Glutamatergic neuron (in vitro differentiated cells): Measurements from ENCODE around the gene GPR17. TPM values are rescaled to one million over a fixed set of nuclear protein-coding genes. Genes with fewer than 3 reads are reported as not detected.

Experiments
- DNase-seq: peaks from one replicate; pipeline ENCODE4 v3.0.0; 2022
- H3K27ac Mint-ChIP-seq: one replicate; pipeline ENCODE4 v1.8.0; 2020; ENCODE audit warnings: mild to moderate bottlenecking, mixed read lengths, inconsistent platforms; ENCODE audit not compliant: unreplicated experiment
- H3K27me3 Mint-ChIP-seq: one replicate; pipeline ENCODE4 v1.8.0; 2020; ENCODE audit warnings: mild to moderate bottlenecking, moderate library complexity, mixed read lengths, inconsistent platforms; ENCODE audit not compliant: unreplicated experiment
- H3K36me3 Mint-ChIP-seq: one replicate; pipeline ENCODE4 v1.8.0; 2020; ENCODE audit warnings: mild to moderate bottlenecking, mixed read lengths, inconsistent platforms; ENCODE audit not compliant: unreplicated experiment
- H3K4me1 Mint-ChIP-seq: one replicate; pipeline ENCODE4 v1.8.0; 2020; ENCODE audit warnings: mild to moderate bottlenecking, low read depth, mixed read lengths, inconsistent platforms; ENCODE audit not compliant: unreplicated experiment
- H3K4me3 Mint-ChIP-seq: one replicate; pipeline ENCODE4 v1.8.0; 2020; ENCODE audit warnings: mild to moderate bottlenecking, mixed read lengths, inconsistent platforms; ENCODE audit not compliant: unreplicated experiment
- H3K9me3 Mint-ChIP-seq: one replicate; pipeline ENCODE4 v1.8.0; 2020; ENCODE audit warnings: mild to moderate bottlenecking, moderate library complexity, mixed read lengths, inconsistent platforms; ENCODE audit not compliant: unreplicated experiment
- CTCF ChIP-seq: fragments of 200-600 bp; sonication (generic); IDR thresholded peaks from one replicate; pipeline ENCODE4 v1.5.0; 2021; ENCODE audit not compliant: partially characterized antibody, unreplicated experiment
- total RNA-seq: library from RNA; stranded (reverse); fragmentation: NEBNext Ultra II Directional; extraction: Animal tissue kit (Norgen Biotek cat#: 25700); gene quantifications from one replicate; pipeline ENCODE4 v1.2.1, GENCODE V29; 2021; ENCODE audit not compliant: unreplicated experiment

Gene GPR17
- total RNA-seq, 1 donor from 2014 or later: not detected

DNA sequence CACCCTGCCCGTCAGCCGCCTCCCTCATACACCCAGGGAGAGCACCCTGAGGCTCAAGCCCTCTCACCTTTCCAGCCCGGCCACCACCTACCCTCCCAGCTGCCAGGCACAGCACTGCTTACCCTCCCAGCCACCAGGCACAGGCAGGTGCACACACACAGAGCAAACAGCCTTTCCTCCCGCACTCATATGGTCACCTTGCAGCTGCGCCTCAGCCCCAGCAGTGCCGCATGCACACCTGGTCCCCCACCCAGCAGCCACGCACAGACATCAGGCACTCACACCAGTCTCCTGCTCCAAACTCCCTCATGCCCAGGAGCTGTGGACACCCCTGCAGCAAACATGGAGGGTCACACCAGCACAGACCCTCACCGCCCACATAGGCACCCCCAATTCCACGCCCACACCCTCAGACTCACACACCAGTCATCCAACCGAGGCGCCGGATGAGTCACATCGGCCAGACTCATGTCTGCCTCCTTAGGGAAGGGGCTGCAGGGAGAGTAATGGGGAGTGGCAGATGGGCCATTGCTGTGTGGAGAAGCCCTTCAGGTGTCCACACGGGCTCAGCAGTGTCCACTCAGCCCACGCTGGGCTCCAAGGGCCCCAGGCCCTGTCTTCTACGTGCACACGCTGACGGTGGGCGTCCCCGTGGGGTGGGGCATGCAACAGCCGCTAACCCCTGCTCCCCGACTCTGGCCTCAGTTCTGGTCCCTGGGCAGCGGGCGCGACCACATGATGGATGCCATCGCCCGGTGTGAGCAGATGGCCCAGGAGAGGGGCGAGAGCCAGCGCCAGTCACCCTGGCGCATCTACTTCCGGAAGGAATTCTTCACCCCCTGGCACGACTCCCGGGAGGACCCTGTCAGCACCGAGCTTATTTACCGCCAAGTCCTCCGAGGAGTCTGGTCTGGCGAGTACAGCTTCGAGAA is 22.3 kb upstream of the GPR17 start:
- Mint-ChIP-seq H3K9me3 (peaks cover 3% of the 10 kb centered on the region), H3K27ac (no peak overlapping the region), H3K36me3 (peaks cover 3% of the 10 kb centered on the region), H3K27me3 (peaks cover 5% of the 10 kb centered on the region), H3K4me3 (no peak overlapping the region), H3K4me1 (peaks cover 10% of the 10 kb centered on the region)
- peak; percentile 11 for DNase-seq
- TF ChIP-seq CTCF: no peak

DNA sequence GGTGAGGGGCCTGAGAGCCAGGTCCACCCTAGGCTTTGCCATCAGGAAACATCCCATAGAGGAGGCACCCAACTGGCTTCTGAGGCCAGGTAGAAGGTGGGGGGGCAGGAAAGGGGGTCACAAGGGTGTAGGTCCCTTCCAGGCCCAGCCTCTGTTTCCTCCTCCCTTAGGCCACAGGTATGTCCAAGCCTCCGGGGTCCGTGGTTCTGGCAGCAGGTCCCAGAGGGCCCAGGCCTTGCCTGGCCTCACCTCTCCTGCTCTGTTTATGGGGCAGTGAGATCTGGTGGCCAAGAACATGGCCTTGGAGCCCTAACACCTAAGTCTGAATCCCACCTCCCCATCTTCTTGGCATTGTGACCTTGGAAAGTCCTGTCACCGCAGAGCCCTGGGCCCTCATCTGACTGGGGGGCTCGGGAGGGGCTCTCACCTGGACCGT is 21.6 kb upstream of the GPR17 start:
- Mint-ChIP-seq H3K27me3 (peaks cover 5% of the 10 kb centered on the region), H3K36me3 (peaks cover 3% of the 10 kb centered on the region), H3K4me1 (peaks cover 8% of the 10 kb centered on the region), H3K9me3 (peaks cover 3% of the 10 kb centered on the region), H3K27ac (no peak overlapping the region), H3K4me3 (no peak overlapping the region)
- no peak for TF ChIP-seq CTCF
- no peak for DNase-seq

DNA sequence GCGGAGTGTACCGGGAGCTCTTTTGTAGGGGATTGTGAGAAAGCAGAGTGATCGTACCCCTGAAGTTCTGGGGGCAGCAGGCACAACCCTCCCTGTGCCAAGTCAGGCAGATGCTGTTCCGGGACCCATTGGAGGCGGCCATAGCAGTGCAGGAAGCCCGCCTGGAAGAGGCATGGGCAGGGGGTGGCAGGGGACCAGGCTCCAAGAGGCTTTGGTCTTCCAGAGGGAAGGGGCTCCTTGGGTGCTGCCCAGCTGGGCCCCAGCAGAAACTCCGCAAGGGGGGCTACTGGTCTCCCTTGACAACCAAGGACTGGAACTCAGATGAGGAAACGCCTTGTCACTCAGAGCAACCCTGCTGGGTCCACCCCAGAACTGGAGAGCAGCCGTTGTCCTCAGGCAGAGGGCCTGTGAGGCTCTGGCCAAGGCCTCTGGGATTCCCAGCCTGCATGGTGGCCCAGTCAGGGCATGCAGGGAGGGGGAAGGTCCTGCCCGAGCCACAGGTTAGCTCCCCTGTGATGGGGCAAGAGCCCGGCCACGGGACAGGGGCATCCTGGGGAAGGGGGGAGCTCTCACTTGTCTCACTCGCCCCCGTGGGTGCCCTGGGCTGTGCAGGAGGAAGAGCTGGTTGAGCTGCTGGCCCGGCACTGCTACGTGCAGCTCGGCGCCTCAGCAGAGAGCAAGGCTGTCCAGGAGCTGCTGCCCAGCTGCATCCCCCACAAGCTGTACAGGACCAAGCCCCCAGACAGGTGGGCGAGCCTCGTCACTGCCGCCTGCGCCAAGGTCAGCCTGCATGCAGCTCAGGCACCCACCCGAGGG is 21.0 kb upstream of the GPR17 start:
- peaks cover 5% of the 10 kb centered on the region for H3K27me3 Mint-ChIP-seq
- no peak for TF ChIP-seq CTCF
- no peak overlapping the region for H3K4me3 Mint-ChIP-seq
- peaks cover 3% of the 10 kb centered on the region for H3K36me3 Mint-ChIP-seq
- peaks cover 3% of the 10 kb centered on the region for H3K4me1 Mint-ChIP-seq
- H3K27ac Mint-ChIP-seq: no peak overlapping the region
- DNase-seq: peak; percentile 13
- H3K9me3 Mint-ChIP-seq: peaks cover 3% of the 10 kb centered on the region

DNA sequence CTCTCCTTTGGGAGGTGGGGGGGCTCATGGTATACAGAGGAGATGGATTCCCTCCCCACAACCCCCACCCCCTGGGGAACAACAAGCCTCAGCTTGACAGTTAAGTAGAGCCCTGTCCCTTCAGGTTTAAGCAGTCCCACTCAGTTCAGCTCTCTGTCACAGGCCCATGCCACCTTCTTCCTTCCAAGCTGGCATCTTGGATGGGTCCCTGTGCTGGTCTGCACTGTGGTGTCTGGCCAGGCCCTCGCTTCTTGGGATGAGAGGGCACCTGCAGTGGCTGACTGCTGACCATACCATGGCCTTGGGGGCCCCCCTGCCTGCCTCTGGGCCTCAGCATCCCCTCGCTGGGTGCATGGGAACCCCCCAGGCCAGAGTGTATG is 20.4 kb upstream of the GPR17 start:
- Mint-ChIP-seq H3K9me3 (peaks cover 3% of the 10 kb centered on the region), H3K4me3 (no peak overlapping the region), H3K27me3 (peaks cover 5% of the 10 kb centered on the region), H3K4me1 (peaks cover 3% of the 10 kb centered on the region), H3K36me3 (peaks cover 3% of the 10 kb centered on the region), H3K27ac (no peak overlapping the region)
- no peak for DNase-seq
- TF ChIP-seq CTCF: no peak

- TF ChIP-seq CTCF: no peak
- Mint-ChIP-seq H3K4me3 (no peak overlapping the region), H3K9me3 (peaks cover 3% of the 10 kb centered on the region), H3K27ac (no peak overlapping the region), H3K27me3 (peaks cover 5% of the 10 kb centered on the region), H3K4me1 (peaks cover 3% of the 10 kb centered on the region), H3K36me3 (peaks cover 3% of the 10 kb centered on the region)
- DNase-seq: no peak
These were observed 19.8 kb upstream of the GPR17 start for GRCh38 chr2:127626175-127626574.
